Fibroblast of peridontal ligament (primary cell): ENCODE data around the gene LITAF.
"Not testable (repeated sequence)": the region's sequence is repeated elsewhere in the genome, so short reads cannot be mapped to it uniquely, and the experiment has no call there.

Source experiments
- DNase-seq: peaks from one replicate; pipeline ENCODE4 v3.0.0-alpha.2; 2010; ENCODE audit errors: extremely low read depth

The LITAF gene

DNA sequence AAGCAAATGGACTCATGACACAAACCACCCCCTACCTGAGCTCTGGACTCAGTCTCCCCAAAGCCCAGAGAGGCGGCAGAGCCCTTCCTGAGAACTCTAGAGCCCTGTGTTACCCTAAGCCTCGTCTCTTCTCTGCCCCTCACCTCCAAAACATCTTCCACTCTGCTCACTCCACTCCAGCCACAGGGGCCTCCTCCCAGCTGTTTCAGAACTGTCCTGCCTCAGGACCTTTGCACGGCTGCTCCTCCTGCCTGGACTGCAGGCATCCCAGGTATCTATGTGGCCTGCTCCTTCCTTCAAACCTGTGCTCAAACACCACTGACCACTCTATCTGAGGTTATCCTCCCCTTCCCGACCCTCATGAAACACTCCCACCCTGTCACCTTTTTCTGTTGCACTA is 12.9 kb upstream of the LITAF start:
- DNase-seq = no peak

DNA sequence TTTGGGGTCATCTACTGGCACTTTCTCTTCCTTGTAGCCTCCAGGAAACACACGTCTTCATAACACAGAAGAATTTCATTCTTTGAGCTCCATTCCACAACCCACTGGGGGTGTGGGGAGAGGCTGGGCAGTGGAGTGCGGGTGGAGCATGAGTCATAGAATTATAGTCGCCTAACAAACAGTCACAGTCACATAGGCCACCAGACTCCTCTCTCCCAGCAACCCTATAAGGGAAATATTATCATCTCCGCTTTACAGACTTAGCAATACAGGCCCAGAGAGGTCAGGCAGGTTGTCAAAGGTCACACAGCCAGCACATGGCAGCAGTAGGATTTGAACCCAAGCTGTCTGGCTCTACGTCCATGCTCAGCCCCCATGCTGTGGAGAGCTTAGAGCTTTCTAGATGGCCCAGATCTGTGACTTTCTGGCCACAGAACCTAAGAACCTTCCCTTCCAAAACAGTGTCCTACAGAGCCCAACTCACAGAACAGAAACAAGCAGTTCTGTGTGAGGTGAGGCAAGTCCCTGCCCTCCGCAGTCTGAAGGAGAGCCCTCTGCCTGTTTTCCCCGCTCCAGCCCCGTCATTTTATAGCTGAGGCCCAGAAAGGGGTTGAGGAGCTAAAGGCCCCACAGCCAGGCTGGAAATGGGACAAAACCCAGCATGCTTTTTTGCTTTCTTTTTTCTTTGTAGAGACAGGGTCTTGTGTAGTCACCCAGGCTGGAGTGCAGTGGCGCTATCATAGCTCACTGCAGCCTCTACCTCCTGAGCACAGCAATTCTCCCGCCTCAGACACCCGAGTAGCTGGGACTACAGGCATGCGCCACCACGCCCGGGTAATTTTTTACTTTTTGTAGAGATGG is 10.7 kb upstream of the LITAF start:
- no peak for DNase-seq

DNA sequence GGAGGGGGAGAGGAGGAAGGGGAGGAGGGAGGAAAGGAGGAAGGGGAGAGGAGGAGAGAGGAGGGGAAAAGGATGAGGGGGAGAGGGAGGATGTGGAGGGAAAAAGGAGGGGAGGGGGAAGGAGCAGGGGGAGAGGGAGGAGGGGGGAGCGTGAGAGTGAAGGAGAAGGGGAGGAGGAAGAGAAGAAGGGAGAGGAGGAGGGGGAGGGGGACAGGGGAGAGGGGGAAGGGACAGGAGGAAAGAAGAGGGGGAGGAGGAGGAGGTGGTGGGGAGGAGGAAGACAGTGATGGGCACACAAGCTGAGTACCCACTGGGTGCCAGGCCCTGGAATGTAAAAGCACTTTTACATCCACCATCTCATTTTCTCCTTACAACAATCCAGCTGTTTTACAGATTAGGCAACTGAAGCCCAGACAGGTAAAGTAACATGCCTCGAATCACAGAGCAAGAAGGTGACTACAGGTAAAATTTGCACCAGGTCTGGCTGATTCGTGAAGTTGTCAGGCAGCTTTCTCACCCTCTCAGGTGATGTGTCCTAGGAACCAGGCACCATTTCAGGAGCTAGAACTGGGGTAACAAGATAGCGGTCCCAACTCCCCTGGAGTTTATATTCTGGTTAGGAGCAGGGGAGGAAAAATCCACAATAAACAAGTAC is 10.0 kb upstream of the LITAF start:
- no peak for DNase-seq

DNA sequence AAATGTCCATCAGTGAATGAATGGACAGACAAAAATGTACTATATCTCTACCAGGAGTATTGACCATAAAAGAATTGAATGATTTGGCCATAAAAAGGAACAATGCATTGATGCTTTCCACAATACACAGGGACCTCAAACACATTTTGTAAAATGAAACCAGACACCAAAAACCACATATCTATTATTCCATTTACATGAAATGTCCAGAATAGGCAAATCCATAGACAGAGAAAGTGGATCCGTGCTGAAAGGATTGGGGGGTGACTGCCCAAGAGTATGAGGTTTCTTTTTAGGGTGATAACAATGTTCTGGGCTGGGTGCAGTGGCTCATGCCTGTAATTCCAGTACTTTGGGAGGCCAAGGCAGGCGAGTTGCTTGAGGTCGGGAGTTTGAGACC is 6.9 kb upstream of the LITAF start:
- peak; percentile 45 for DNase-seq

DNA sequence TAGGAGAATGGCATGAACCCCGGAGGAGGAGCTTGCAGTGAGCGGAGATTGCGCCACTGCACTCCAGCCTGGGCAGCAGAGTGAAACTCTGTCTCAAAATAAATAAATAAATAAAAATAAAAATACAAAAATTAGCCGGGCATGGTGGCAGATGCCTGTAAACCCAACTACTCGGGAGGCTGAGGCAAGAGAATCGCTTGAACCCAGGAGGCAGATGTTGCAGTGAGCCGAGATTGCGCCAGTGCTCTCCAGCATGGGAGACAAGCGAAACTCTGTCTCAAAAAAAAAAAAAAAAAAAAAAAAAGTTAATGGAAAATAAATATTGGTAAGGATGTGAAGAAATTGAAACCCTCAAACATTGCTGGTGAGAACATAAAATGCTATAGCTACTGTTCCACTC is 6.4 kb upstream of the LITAF start:
- not testable (repeated sequence) for DNase-seq

DNA sequence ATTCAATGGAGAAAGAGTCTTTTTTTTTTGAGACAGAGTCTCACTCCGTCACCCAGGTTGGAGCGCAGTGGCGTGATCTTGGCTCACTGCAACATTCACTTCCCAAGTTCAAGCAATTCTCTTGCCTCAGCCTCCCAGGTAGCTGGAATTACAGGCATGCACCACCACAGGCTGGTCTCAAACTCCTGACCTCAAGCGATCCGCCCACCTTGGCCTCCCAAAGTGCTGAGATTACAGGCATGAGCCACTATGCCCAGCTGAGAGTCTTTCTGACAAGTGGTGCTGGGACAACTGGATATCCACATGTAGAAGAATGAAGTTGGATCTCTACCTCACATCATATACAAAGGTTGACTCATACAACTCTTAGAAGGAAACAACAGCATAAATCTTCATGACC is 4.9 kb upstream of the LITAF start:
- not testable (repeated sequence) for DNase-seq

DNA sequence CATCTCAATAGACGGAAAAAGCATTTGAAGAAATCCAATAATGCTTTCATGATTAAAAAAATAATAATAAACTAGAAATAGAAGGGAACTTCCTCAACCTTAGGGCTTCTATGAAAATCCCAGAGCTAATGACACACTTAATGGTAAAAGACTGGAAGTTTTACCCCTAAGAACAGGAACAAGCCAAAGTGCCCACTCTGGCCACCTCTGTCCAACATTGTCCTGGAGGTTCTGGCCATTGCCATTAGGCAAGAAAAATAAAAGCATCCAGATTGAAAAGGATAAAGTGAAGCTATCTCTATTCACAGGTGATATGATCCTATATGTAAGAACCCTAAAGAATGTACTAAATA is 2.5 kb upstream of the LITAF start:
- DNase-seq = no peak

DNA sequence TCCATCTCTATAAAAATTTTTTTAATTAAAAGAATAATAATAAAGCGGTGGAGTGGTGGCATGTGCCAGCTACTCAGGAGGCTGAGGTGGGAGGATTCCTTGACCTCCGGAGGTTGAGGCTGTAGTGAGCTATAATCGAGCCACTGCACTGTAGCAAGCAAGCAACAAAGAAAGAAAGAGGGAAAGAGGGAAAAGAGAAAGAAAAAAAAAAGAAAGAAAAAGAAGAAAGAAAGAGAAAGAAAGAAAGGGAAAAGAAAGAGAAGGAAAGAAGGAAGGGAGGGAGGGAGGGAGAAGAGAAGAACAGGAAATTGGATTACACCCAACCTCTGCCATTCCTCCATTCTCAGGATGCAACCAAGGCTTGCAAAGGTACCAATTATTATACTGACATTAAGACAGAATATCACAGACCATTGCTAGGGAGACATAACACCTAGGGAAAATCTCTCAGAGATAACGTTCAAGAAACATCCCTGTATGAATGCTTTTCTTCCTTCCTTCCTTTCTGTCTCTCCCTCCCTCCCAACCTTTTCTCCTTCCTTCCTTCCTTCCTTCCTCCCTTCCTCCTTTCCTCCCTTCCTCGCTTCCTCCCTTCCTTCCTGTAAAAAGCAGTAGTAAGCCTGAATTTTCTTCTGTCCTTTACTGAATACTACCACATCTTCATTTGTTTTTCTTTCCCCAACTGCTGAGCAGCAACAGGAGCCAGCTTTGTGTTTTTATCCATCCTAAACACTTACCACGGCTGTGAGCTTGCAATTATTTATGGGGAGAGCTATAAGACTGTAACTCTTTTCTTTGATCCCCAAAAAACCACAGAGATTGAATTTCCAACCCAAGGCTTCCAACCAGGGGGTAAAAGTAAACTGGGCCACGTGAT is 1.8 kb upstream of the LITAF start:
- no peak for DNase-seq

DNA sequence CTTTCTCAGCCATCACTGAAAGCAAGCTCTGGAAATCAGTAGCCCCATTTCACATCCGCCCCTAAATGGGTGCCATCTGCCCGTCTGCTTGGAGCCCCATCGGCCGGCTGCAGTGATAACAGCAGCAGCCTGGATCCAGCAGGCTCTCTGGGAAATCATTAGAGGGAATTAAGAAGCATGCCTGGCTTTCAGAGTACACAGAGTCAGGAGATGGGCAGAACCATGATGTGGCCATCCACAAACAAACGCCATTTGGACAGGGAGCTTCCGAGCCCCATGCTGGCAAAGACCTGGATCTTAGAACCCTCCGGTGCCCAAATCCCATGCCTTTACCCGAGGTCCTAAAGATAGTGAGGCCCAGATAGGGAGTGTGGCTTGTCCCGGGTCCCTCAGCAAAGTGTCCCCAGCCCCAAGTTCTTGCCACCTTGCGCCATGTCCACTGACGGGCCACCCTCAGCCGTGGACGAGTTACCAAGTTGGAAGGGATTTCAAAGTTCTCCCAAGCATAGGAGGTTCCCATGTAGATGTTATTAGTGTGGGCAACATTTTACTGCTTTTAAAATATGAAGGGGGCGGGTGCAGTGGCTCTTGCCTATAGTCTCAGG is 1.0 kb upstream of the LITAF start:
- DNase-seq = no peak

DNA sequence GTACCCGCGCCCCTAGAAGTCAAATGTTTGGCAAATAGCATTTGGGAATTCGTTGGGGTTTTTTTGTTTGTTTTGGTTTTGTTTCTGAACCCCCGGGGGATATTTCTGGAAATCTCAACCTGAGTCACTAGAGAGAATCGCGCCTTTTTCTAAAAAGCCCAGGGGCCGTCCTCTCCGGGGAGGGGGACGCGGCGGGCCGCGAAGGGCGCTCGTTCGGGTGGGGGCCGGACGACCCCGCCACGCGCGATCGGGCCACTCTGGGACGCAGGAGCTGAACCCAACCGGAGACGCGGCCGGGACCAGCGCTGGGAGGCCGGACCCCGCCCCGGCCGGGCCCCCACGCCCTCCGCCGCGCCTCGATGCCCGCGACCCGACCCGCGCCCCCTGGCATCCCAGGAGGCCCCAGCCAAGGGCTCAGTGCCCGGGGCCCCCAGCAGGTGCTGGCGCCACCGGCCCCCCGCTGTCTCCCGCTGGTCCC is 302 bp downstream of the LITAF start:
- DNase-seq = peak; percentile 27

DNA sequence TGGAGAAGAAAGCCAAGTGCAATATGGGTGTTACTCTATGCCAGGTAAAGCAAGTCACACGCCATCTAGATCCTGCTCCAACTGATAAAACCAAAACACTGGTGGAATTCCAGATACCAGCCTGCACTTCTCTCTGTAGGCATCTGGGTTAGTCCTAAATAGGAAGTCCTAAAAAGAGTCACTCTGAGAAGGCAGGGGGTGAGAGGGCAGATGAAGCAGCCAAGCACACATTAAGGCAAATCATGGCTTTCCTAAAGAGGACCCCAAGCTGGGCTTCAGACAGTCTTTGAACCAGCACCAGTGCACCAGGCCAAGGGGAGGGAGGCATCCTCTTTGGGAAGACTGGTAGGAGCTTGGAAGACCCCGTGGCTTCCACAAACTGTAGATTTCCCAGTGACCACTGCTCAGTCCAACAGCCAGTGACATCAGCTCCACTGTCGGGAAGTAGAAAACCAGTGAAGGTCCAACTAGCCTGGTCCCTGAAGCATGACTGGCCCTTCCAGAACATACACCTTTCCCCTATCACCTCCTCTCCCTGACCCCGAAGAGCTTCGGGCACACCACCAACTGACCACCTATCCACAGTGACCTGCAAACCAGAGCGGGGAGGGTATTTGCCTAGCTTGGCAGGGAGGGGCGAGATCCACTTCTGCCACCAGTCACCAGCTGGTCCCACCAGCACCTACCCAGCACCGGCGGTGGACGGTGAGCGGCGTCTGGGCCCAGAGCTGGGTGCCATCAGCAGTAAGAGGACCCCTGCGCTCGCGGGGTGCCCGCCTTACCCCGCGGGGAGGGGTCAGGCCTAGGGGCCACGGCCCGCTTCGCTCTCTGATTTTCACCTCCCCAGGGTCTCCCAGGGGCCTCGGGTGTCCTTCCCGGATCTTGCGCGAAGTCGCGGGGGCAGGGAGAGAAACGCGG is 1.0 kb downstream of the LITAF start:
- DNase-seq = peak; percentile 29

DNA sequence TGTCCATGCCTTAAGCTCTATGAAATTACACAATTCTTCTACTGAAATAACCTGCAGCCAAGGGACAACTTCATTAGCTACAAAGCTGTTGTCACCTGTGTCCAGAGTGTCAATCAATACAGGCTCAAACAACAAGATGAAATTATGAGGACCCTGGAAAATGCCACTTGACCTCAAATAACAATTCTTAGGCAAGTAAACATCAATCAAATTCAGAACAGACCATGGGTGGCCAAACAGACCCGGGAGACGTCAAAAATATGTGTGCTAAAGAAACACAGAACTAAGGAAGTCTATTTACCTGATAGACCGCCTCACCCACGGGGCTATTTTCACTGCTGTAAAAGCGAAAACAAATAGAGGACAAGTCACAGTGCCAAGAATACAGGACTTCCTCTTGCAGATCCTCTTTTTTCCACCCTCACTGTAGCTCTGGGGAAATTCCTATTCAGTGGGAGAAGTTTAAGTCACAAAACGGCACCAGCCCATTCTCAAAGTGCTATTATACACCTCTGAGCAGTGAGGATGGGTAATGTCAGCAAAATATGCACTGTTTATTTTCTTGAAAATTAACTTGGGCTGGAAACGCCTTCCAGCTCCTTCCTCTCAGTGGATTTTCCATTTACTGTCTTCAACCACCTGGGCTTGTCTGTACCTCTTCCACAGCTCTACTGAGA is 2.7 kb downstream of the LITAF start:
- no peak for DNase-seq

DNA sequence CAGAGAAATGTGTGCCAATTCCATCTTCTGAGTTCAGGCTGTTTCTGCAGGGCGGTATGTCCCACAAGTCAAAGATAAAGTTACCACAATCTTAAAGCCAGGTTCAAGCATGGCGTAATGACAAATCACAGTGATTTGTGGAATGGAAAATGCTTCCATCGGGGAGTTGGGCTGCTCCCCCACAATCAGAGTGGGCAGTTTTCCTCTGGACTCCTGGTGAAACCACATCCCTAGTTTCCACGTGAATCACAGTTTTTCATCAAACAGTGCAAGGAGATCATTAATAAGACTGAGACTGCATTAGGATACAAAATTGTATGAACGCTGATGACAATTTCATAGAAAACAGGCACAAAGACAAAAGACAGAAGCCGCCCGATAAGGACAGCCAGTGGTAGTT is 3.6 kb downstream of the LITAF start:
- DNase-seq = peak; percentile 52

DNA sequence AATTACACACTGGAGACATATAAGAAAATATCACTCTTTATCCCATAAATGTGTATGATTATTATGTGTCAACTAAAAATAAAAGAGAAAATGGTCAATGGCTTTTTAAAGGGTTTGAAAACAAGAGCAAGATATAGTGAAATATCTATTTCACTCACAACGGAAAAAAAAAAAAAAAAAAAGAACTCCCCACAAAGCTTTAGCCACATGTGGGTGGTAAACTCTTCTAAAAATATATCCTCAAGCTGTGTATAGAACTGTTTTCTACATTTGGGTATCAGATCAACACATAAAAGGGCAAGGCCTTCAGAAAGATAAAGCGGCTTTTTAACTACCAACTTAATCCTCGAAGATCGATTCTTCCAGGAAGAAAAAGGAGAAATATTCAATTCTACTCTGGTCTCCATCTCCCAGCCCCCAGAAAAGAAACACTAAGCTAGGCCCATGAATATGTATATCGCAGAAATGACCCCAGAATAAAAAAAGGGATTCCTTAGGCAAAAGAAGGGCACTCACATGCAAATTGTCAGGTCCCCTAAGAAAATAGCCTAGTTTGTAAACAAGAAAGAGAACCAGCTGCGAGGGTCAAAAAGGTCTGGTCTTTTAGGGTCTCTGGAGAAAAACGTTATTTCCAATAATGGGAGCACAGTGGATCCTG is 4.4 kb downstream of the LITAF start:
- no peak for DNase-seq

DNA sequence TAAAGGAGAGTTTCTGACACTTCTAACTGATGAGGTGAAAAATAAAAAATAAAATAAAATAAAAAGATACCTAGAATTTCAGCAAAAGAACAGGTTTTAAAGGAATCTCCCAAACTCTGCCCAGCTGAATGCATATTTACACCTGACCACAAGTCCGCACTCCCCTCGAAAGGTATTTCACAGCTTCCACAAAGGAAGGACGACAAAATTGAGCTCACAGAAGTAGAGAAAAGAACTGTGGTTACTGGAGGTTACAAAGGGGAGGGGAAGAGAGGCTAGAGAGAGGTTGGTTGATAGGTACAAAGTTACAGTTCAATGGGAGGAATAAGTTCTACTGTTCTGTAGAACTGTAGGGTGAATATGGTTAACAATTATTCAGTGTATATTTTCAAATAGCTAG is 5.0 kb downstream of the LITAF start:
- no peak for DNase-seq

DNA sequence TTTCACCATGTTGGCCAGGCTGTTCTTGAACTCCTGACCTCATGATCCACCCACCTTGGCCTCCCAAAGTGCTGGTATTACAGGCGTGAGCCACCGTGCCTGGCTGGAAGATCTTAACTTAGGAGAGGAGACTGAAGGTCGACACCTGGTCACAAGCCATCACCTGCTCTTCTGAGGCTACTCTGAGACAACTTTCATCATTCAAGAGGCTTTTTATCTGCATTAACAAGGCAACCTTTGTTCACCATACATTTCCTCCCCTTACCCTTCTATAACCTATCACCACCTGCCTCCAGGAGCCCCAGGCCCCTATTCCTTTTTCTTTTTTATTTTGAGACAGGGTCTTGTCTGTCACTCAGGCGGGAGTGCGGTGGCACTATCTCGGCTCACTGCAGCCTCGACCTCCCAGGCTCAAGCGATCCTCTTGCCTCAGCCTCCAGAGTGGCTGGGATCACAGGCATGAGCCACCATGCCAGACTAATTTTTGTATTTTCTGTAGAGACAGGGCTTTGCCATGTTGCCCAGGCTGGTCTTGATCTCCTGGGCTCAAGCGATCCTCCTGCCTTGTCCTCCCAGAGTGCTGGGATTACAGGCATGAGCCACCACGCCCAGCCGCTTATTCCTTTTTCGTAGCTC is 6.2 kb downstream of the LITAF start:
- DNase-seq = no peak

DNA sequence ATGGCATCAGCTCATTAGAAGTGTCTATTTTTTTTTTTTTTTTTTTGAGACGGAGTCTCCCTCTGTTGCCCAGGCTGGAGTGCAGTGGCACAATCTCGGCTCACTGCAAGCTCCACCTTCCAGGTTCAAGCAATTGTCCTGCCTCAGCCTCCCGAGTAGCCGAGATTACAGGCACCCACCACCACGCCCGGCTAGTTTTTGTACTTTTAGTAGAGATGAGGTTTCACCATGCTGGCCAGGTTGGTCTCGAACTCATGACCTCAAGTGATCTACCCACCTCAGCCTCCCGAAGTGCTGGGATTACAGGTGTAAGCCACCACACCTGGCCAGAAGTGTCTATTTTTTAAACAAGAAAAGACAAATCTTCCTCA is 9.4 kb downstream of the LITAF start:
- DNase-seq = not testable (repeated sequence)

DNA sequence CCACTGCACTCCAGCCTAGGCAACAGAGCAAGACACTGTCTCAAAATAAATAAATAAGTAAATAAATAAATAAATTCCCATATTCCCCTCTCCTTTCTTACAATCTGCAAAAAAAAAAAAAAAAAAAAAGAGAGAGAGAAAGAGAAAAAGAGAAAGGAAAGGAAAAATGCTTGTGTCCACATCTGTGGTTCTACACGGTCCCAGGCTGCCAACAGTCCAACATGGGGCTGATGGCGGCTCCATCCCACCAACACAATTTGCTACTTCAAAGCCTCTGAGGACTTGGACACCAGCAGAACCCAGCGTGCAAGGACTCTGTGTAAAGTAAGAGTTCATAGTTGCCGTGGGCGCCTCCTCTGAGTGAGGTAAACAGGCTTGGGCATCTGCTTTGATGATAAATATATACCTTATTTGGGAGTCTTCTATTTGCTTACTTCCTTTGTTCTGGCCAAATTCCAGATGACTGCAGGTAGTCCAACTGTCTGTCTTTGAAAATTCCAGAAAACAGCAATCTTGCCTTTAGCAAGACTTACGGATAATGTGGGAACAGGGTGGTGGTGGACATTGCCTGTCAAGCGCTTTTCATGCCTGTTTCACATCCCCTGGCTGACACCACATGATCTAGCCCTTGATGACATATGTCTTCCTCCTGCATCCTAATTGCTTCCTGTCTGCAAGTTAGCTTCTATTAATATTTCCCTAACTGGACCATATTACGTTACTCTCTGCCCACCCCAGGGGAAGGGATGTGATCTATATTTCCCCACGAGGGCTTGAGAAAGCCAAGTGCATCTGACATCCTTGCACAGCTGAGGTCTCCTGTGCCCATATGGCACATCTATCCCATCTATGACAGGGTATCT is 10.1 kb downstream of the LITAF start:
- DNase-seq = no peak
